PC-9 (cell line): ENCODE results near the gene TCTN2. TPM values are rescaled to one million over a fixed set of nuclear protein-coding genes. Genes with fewer than 3 reads are reported as not detected.

Experiments used
- BruUV-seq: library from RNA; stranded (reverse); fragments of 400-500 nt; replicated peaks from 2 replicates; lab custom pipeline; 2021; lab: Mats Ljungman, UMichigan
- CTCF ChIA-PET: fragments of 300-600 bp; sonication (Branson Sonifier 250); formaldehyde crosslinking; loops from one replicate; lab custom pipeline; 2022; ENCODE audit warnings: antibody characterized with exemption; lab: Charles Lee
- POLR2A ChIA-PET: fragments of 300-600 bp; sonication (Branson Sonifier 250); formaldehyde crosslinking; loops from one replicate; lab custom pipeline; 2022; ENCODE audit warnings: antibody characterized with exemption; ENCODE audit not compliant: unreplicated experiment; lab: Charles Lee
- DNase-seq, 2 experiments: peaks; one replicate each; pipeline versions ENCODE4 v3.0.0 to v3.0.0-alpha.2; 2015 to 2022; ENCODE audit warnings: mixed read lengths in 1 of 2
- H2AFZ ChIP-seq: fragments of 200-600 bp; sonication (generic); 2 replicates; pipeline ENCODE4 v1.8.1; 2017; ENCODE audit warnings: antibody characterized with exemption
- H3F3A ChIP-seq: fragments of 200-600 bp; sonication (generic); 2 replicates; pipeline ENCODE4 v1.8.1; 2017; ENCODE audit warnings: antibody characterized with exemption, mild to moderate bottlenecking, low read depth; ENCODE audit not compliant: insufficient read depth
- H3K27ac ChIP-seq: fragments of 200-600 bp; sonication (generic); 2 replicates; pipeline ENCODE4 v1.6.1; 2016; ENCODE audit warnings: mixed run types
- H3K27me3 ChIP-seq: fragments of 200-600 bp; sonication (generic); 2 replicates; pipeline ENCODE4 v1.6.1; 2016; ENCODE audit warnings: low read depth, mixed run types; ENCODE audit not compliant: insufficient read depth
- H3K36me3 ChIP-seq: fragments of 200-600 bp; sonication (generic); 2 replicates; pipeline ENCODE4 v1.6.1; 2016; ENCODE audit warnings: low read depth, mixed run types
- H3K4me1 ChIP-seq: fragments of 200-600 bp; sonication (generic); replicated peaks from 2 replicates; pipeline ENCODE4 v1.6.1; 2016; ENCODE audit warnings: mixed run types; ENCODE audit not compliant: insufficient read depth
- H3K4me2 ChIP-seq: fragments of 200-600 bp; sonication (generic); 2 replicates; pipeline ENCODE4 v1.6.1; 2017; ENCODE audit warnings: mixed run types
- H3K4me3 ChIP-seq: fragments of 200-600 bp; sonication (generic); 2 replicates; pipeline ENCODE4 v1.6.1; 2016; ENCODE audit warnings: mixed run types
- H3K79me2 ChIP-seq: fragments of 200-600 bp; sonication (generic); 2 replicates; pipeline ENCODE4 v1.6.1; 2017; ENCODE audit warnings: low read depth, mixed run types
- H3K9me2 ChIP-seq: fragments of 200-600 bp; sonication (generic); 2 replicates; pipeline ENCODE4 v1.8.1; 2017; ENCODE audit warnings: mild to moderate bottlenecking; ENCODE audit not compliant: insufficient read depth
- H3K9me3 ChIP-seq: fragments of 200-600 bp; sonication (generic); 2 replicates; pipeline ENCODE4 v1.8.1; 2016; ENCODE audit warnings: low read depth; ENCODE audit not compliant: insufficient read depth
- H4K20me1 ChIP-seq: fragments of 200-600 bp; sonication (generic); 2 replicates; pipeline ENCODE4 v1.8.1; 2017; ENCODE audit not compliant: insufficient read depth
- CTCF ChIP-seq: fragments of 200-600 bp; sonication (generic); conservative IDR thresholded peaks from 2 replicates; pipeline ENCODE4 v1.6.1; 2017; ENCODE audit warnings: mixed run types, antibody characterized with exemption, mild to moderate bottlenecking, moderate library complexity
- EZH2 ChIP-seq: fragments of 200-600 bp; sonication (generic); IDR thresholded peaks from 2 replicates; pipeline ENCODE4 v1.8.0; 2017; ENCODE audit warnings: antibody characterized with exemption, low read depth
- intact Hi-C: fragments of 100-400 bp; cut with micrococcal nuclease; formaldehyde crosslinking; loops from one replicate; pipeline ENCODE4 v1.10.0; 2022; ENCODE audit not compliant: unreplicated experiment
- total RNA-seq: library from RNA; stranded (reverse); gene quantifications from 2 replicates; pipeline ENCODE4 v1.2.3, GENCODE V29; 2021

Gene TCTN2
- total RNA-seq, 1 experiment from 2014 or later, result 21.9 TPM

DNA sequence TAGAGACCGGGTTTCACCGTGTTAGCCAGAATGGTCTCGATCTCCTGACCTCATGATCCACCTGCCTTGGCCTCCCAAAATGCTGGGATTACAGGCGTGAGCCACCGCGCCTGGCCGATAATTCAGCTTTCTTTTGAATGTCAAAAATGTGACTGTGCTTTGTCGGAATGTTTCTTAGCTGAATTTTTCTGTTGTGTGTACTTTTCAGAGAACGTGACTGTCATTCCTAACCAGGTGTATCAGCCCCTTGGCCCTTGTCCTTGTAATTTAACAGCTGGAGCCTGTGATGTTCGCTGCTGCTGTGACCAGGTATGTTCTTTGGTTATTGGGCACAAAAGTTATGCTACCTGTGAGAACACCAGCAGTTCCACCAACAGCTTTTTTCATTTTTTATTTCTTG is 8.1 kb downstream of the TCTN2 start:
- H3F3A ChIP-seq, result no peaks in the 10 kb centered on the region
- no peak for DNase-seq
- H3K4me3 ChIP-seq, result no peak overlapping the region
- no peak overlapping the region for H3K4me2 ChIP-seq
- ChIA-PET CTCF (no interaction called here), POLR2A (interaction anchor here (0.7 kb wide), 1 partner anchor 1446 kb away, joined by 17 read pairs; no protein-coding TSS in a partner anchor)
- H4K20me1 ChIP-seq, result no peaks in the 10 kb centered on the region
- H3K9me3 ChIP-seq, result no peaks in the 10 kb centered on the region
- H3K4me1 ChIP-seq, result no peaks in the 10 kb centered on the region
- H3K9me2 ChIP-seq, result no peaks in the 10 kb centered on the region
- intact Hi-C loops, result no loop called here
- H3K27me3 ChIP-seq, result no peaks in the 10 kb centered on the region
- H2AFZ ChIP-seq, result no peak overlapping the region
- H3K27ac ChIP-seq, result no peak overlapping the region
- no TSS peak for BruUV-seq
- no peak for TF ChIP-seq CTCF
- TF ChIP-seq EZH2, result no peak
- no peaks in the 10 kb centered on the region for H3K36me3 ChIP-seq
- no peaks in the 10 kb centered on the region for H3K79me2 ChIP-seq

DNA sequence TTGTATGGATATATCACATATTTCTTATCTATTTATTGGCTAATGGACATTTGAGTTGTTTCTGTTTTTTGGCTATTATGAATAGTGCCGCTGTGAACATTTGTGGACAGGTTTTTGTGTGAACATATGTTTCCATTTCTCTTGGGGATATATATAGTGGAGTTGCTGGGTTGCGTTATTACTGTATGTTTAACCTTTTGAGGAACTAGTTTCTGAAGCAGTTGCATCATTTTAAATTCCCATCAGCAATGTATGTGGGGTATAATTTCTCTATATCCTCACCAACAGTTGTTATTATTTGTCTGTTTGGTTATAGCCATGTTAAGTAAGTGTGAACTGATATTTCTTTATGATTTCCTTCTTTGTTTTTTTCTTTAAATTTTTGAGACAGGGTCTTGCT is 10.7 kb downstream of the TCTN2 start:
- no peaks in the 10 kb centered on the region for H3K4me1 ChIP-seq
- TF ChIP-seq EZH2, result no peak
- no peak for TF ChIP-seq CTCF
- intact Hi-C loops, result no loop called here
- no peaks in the 10 kb centered on the region for H3K36me3 ChIP-seq
- CTCF ChIA-PET, result no interaction called here
- no peak overlapping the region for H3K4me3 ChIP-seq
- H3K27ac ChIP-seq, result no peak overlapping the region
- no peaks in the 10 kb centered on the region for H3K79me2 ChIP-seq
- POLR2A ChIA-PET, result no interaction called here
- no peaks in the 10 kb centered on the region for H4K20me1 ChIP-seq
- no peaks in the 10 kb centered on the region for H3F3A ChIP-seq
- no peaks in the 10 kb centered on the region for H3K9me2 ChIP-seq
- no TSS peak for BruUV-seq
- H3K4me2 ChIP-seq, result no peak overlapping the region
- no peak overlapping the region for H2AFZ ChIP-seq
- DNase-seq, result no peak
- no peaks in the 10 kb centered on the region for H3K9me3 ChIP-seq
- no peaks in the 10 kb centered on the region for H3K27me3 ChIP-seq

DNA sequence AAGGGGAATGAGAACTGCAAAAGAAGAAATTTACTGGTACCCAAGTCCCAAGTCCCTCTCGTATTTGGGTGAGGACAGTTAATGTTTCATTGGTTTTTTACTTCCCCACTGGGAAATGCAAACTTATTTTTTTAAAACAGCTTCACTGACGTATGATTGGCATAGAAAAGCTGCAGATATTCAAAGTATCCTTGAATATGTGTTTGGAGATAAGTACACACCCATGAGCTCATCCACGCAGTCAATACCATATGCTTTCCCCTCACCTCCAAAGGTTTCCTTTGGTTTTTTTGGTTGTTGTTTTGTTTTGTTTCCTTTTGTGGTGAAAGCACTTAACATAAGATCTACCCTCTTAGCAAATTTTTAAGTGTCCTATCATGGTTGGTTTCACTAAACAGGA is 13.1 kb downstream of the TCTN2 start:
- Histone ChIP-seq H3K4me1 (no peaks in the 10 kb centered on the region), H3F3A (no peaks in the 10 kb centered on the region), H3K4me3 (no peak overlapping the region), H3K27me3 (no peaks in the 10 kb centered on the region), H2AFZ (no peak overlapping the region), H3K27ac (no peak overlapping the region), H4K20me1 (no peaks in the 10 kb centered on the region), H3K9me2 (no peaks in the 10 kb centered on the region), H3K79me2 (no peaks in the 10 kb centered on the region), H3K4me2 (no peak overlapping the region), H3K9me3 (no peaks in the 10 kb centered on the region), H3K36me3 (no peaks in the 10 kb centered on the region)
- ChIA-PET POLR2A (no interaction called here), CTCF (no interaction called here)
- intact Hi-C loops, result no loop called here
- BruUV-seq, result no TSS peak
- no peak for TF ChIP-seq CTCF
- no peak for TF ChIP-seq EZH2
- DNase-seq, result no peak
